H9 (cell line): Measurements from ENCODE around the gene KIZ. TPM values are rescaled to one million over a fixed set of nuclear protein-coding genes. Genes with fewer than 3 reads are reported as not detected.

Experiments
- DNase-seq: peaks from one replicate; pipeline ENCODE4 v3.0.0-alpha.2; 2017
- H2AFZ ChIP-seq: one replicate; pipeline ENCODE4 v1.6.1; 2013; ENCODE audit warnings: mild to moderate bottlenecking, low read length, control low read depth, moderate library complexity
- H2AK5ac ChIP-seq: 2 replicates; pipeline ENCODE4 v1.6.1; 2013; ENCODE audit warnings: low read length, control low read depth, mixed read lengths; ENCODE audit not compliant: insufficient read length
- H2BK120ac ChIP-seq: one replicate; pipeline ENCODE4 v1.6.1; 2013; ENCODE audit warnings: low read depth, mild to moderate bottlenecking, low read length, control low read depth, inconsistent platforms; ENCODE audit not compliant: poor library complexity, severe bottlenecking
- H2BK12ac ChIP-seq: 2 replicates; pipeline ENCODE4 v1.6.1; 2013; ENCODE audit warnings: low read length, control low read depth, mixed read lengths, low read depth; ENCODE audit not compliant: insufficient read length
- H2BK15ac ChIP-seq: 2 replicates; pipeline ENCODE4 v1.6.1; 2013; ENCODE audit warnings: low read depth, low read length, control low read depth
- H2BK20ac ChIP-seq: one replicate; pipeline ENCODE4 v1.6.1; 2013; ENCODE audit warnings: low read depth, mild to moderate bottlenecking, low read length, control low read depth, inconsistent platforms; ENCODE audit not compliant: poor library complexity, severe bottlenecking
- H2BK5ac ChIP-seq: 2 replicates; pipeline ENCODE4 v1.6.1; 2013; ENCODE audit warnings: low read length, control low read depth, mixed read lengths; ENCODE audit not compliant: insufficient read length
- H3K14ac ChIP-seq: 2 replicates; pipeline ENCODE4 v1.6.1; 2013; ENCODE audit warnings: low read length, control low read depth; ENCODE audit not compliant: insufficient read depth
- H3K18ac ChIP-seq: 2 replicates; pipeline ENCODE4 v1.6.1; 2013; ENCODE audit warnings: low read depth, mild to moderate bottlenecking, mixed read lengths, low read length, control low read depth; ENCODE audit not compliant: insufficient read length
- H3K23ac ChIP-seq: 2 replicates; pipeline ENCODE4 v1.6.1; 2013; ENCODE audit warnings: low read length, control low read depth, mixed read lengths, low read depth; ENCODE audit not compliant: insufficient read length
- H3K23me2 ChIP-seq: 2 replicates; pipeline ENCODE4 v1.6.1; 2013; ENCODE audit warnings: low read depth, mild to moderate bottlenecking, mixed read lengths, low read length, control low read depth; ENCODE audit not compliant: insufficient read length, poor library complexity, severe bottlenecking
- H3K27ac ChIP-seq: 2 replicates; pipeline ENCODE4 v1.5.1; 2013; ENCODE audit warnings: low read length, control low read depth, mixed read lengths, low read depth; ENCODE audit not compliant: insufficient read length
- H3K27me3 ChIP-seq: 2 replicates; pipeline ENCODE4 v1.6.1; 2013; ENCODE audit warnings: low read length, control low read depth, inconsistent platforms; ENCODE audit not compliant: insufficient read depth
- H3K4ac ChIP-seq: 2 replicates; pipeline ENCODE4 v1.6.1; 2013; ENCODE audit warnings: low read depth, mild to moderate bottlenecking, control low read depth, inconsistent platforms, low read length, moderate library complexity
- H3K4me1 ChIP-seq: 2 replicates; pipeline ENCODE4 v1.6.1; 2013; ENCODE audit warnings: low read length, control low read depth, inconsistent platforms; ENCODE audit not compliant: insufficient read depth
- H3K4me2 ChIP-seq: 2 replicates; pipeline ENCODE4 v1.6.1; 2013; ENCODE audit warnings: low read length, control low read depth, mixed read lengths; ENCODE audit not compliant: insufficient read length, insufficient read depth
- H3K56ac ChIP-seq: 2 replicates; pipeline ENCODE4 v1.6.1; 2013; ENCODE audit warnings: low read depth, mild to moderate bottlenecking, mixed read lengths, low read length, control low read depth; ENCODE audit not compliant: insufficient read length
- H3K79me1 ChIP-seq: 2 replicates; pipeline ENCODE4 v1.6.1; 2013; ENCODE audit warnings: low read depth, mild to moderate bottlenecking, moderate library complexity, low read length, control low read depth, inconsistent platforms; ENCODE audit not compliant: insufficient read depth, poor library complexity, severe bottlenecking
- H3K79me2 ChIP-seq: 2 replicates; pipeline ENCODE4 v1.6.1; 2013; ENCODE audit warnings: low read length, control low read depth, inconsistent platforms; ENCODE audit not compliant: insufficient read depth
- H3K9ac ChIP-seq: 2 replicates; pipeline ENCODE4 v1.6.1; 2013; ENCODE audit warnings: low read length, control low read depth, mixed read lengths; ENCODE audit not compliant: insufficient read length; ENCODE audit errors: extremely low read depth
- H3K9me3 ChIP-seq: one replicate; pipeline ENCODE4 v1.6.1; 2013; ENCODE audit warnings: low read depth, low read length, inconsistent platforms; ENCODE audit not compliant: control insufficient read depth
- H3T11ph ChIP-seq: one replicate; pipeline ENCODE4 v1.6.1; 2013; ENCODE audit warnings: mild to moderate bottlenecking, low read length, control low read depth, inconsistent platforms
- H4K20me1 ChIP-seq: one replicate; pipeline ENCODE4 v1.6.1; 2013; ENCODE audit not compliant: control insufficient read depth, insufficient read length, insufficient read depth
- H4K5ac ChIP-seq: 2 replicates; pipeline ENCODE4 v1.6.1; 2013; ENCODE audit warnings: low read depth, mild to moderate bottlenecking, mixed read lengths, low read length, control low read depth; ENCODE audit not compliant: insufficient read length
- H4K8ac ChIP-seq: replicated peaks from 2 replicates; pipeline ENCODE4 v1.6.1; 2013; ENCODE audit warnings: low read length, control low read depth, mixed read lengths, low read depth; ENCODE audit not compliant: insufficient read length
- H4K91ac ChIP-seq: 2 replicates; pipeline ENCODE4 v1.6.1; 2013; ENCODE audit warnings: low read depth, mild to moderate bottlenecking, moderate library complexity, mixed read lengths, low read length, control low read depth; ENCODE audit not compliant: insufficient read length
- H3K27ac Mint-ChIP-seq, 3 experiments: 2 replicates in 2 of 3; 3 replicates in 1 of 3; pipeline ENCODE4 v1.8.0; 2020 to 2021; ENCODE audit warnings: mixed read lengths in 3 of 3, mild to moderate bottlenecking in 1 of 3, moderate library complexity in 1 of 3
- H3K27me3 Mint-ChIP-seq: 2 replicates; pipeline ENCODE4 v1.8.0; 2021; ENCODE audit warnings: low read depth, mild to moderate bottlenecking, moderate library complexity, mixed read lengths
- H3K36me3 Mint-ChIP-seq, 3 experiments: 2 replicates in 2 of 3; 3 replicates in 1 of 3; pipeline ENCODE4 v1.8.0; 2020 to 2021; ENCODE audit warnings: low read depth in 3 of 3, mixed read lengths in 3 of 3; ENCODE audit not compliant: insufficient read depth in 1 of 3
- H3K4me1 Mint-ChIP-seq, 2 experiments: 2 replicates each; pipeline ENCODE4 v1.8.0; 2020; ENCODE audit warnings: mixed read lengths in 2 of 2
- H3K4me3 Mint-ChIP-seq, 2 experiments: 2 replicates in 1 of 2; 3 replicates in 1 of 2; pipeline ENCODE4 v1.8.0; 2020 to 2021; ENCODE audit warnings: mild to moderate bottlenecking in 2 of 2, mixed read lengths in 2 of 2, moderate library complexity in 1 of 2
- H3K9me3 Mint-ChIP-seq, 2 experiments: 2 replicates in 1 of 2; 3 replicates in 1 of 2; pipeline ENCODE4 v1.8.0; 2020; ENCODE audit warnings: mild to moderate bottlenecking in 2 of 2, mixed read lengths in 2 of 2, moderate library complexity in 1 of 2
- WGBS: extraction: QIAGEN DNeasy Blood & Tissue Kit; methylation state at CpG from one replicate; pipeline ENCODE4 v1.1.7; 2013; ENCODE audit warnings: missing lambda C conversion rate, low lambda C conversion rate, mixed read lengths; ENCODE audit not compliant: insufficient read length; ENCODE audit errors: extremely low coverage; 5-methylcytosine and 5-hydroxymethylcytosine counted together
- total RNA-seq: library from RNA; stranded (reverse); gene quantifications from 2 replicates; pipeline ENCODE4 v1.2.1, GENCODE V29; 2021
- TF ChIP-seq, protein P1 (sequence below): fragments of 200-600 bp; sonication (generic); conservative IDR thresholded peaks from 3 replicates; pipeline ENCODE4 v1.8.0; 2021; ENCODE audit warnings: antibody characterized with exemption, mild to moderate bottlenecking

The KIZ gene
- total RNA-seq, 1 experiment from 2014 or later: 29.3 TPM

DNA sequence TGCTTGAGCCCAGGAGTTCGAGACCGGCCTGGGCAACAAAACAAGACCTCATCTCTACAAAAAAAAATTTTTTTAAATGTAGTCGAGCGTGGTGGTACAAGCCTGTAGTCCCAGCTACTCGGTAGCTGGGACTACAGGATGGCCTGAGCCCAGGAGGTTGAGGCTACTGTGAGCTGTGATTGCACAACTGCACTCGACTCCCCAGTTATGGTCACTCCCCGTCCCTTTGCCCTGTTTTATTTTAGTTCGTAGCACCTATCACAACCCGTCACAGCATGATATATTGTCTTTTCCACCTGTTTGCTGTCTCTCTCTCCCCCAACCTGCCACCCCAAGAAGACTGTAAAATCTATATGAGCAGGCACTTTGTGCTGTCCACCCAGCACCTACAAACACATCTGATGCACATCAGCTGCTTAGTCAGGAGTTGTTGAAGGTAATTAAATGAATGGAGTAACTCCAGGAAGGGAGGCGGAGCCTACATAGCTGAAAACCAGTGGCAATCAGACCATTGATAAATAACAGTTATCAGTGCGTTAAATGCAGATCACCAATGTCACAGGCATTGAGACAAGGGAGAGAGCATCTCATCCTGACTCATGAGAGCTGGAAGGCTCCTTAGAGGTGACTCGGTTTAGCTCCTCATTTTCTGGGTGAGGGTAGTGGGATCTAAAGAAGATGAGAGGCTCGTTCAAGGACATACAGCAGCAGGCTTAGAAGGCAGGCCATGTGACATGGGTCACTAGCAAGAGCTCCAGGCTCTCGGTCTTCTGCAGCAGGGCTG lies 162.9 kb downstream of the KIZ start:
- Histone ChIP-seq H3K23me2 (no peaks in the 10 kb centered on the region), H2AFZ (no peak overlapping the region), H4K5ac (no peak overlapping the region), H3K4me1 (no peaks in the 10 kb centered on the region), H2BK20ac (no peak overlapping the region), H3K9me3 (no peaks in the 10 kb centered on the region), H3K4ac (no peak overlapping the region), H3K56ac (no peak overlapping the region), H3K18ac (no peak overlapping the region), H3K27ac (no peak overlapping the region), H3K79me1 (no peaks in the 10 kb centered on the region), H2AK5ac (no peak overlapping the region), H2BK12ac (no peak overlapping the region), H3K14ac (no peak overlapping the region), H3K9ac (no peak overlapping the region), H3K4me2 (no peak overlapping the region), H2BK5ac (no peak overlapping the region), H2BK15ac (no peak overlapping the region), H4K8ac (no peak overlapping the region), H4K91ac (no peak overlapping the region), H3K27me3 (no peaks in the 10 kb centered on the region), H3T11ph (no peak overlapping the region), H3K79me2 (no peaks in the 10 kb centered on the region), H3K23ac (no peak overlapping the region), H2BK120ac (no peak overlapping the region), H4K20me1 (no peaks in the 10 kb centered on the region)
- peaks cover 0 to 3% of the 10 kb centered on the region in 2 experiments; a peak in 2 of 5 replicates for H3K9me3 Mint-ChIP-seq
- no peak for DNase-seq
- no peaks in the 10 kb centered on the region for H3K36me3 Mint-ChIP-seq
- no CpG with 5 or more reads among the region's 14 CpGs for WGBS
- H3K27ac Mint-ChIP-seq: peak overlapping the region in 1 of 3 experiments; percentile 61; a peak in 3 of 7 replicates
- no peak overlapping the region for H3K4me3 Mint-ChIP-seq
- no peaks in the 10 kb centered on the region; the same call in none of the 2 replicates for H3K27me3 Mint-ChIP-seq
- H3K4me1 Mint-ChIP-seq: peaks cover 0 to 7% of the 10 kb centered on the region in 2 experiments; a peak in 2 of 4 replicates
- TF ChIP-seq, protein P1, sequence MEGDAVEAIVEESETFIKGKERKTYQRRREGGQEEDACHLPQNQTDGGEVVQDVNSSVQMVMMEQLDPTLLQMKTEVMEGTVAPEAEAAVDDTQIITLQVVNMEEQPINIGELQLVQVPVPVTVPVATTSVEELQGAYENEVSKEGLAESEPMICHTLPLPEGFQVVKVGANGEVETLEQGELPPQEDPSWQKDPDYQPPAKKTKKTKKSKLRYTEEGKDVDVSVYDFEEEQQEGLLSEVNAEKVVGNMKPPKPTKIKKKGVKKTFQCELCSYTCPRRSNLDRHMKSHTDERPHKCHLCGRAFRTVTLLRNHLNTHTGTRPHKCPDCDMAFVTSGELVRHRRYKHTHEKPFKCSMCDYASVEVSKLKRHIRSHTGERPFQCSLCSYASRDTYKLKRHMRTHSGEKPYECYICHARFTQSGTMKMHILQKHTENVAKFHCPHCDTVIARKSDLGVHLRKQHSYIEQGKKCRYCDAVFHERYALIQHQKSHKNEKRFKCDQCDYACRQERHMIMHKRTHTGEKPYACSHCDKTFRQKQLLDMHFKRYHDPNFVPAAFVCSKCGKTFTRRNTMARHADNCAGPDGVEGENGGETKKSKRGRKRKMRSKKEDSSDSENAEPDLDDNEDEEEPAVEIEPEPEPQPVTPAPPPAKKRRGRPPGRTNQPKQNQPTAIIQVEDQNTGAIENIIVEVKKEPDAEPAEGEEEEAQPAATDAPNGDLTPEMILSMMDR: no peak
